HG02981 (cell line): ENCODE measurements around the gene PAPSS2.
"Not testable (repeated sequence)": the region's sequence is repeated elsewhere in the genome, so short reads cannot be mapped to it uniquely, and the experiment has no call there.

ENCODE experiments used
- ATAC-seq: cut with Tn5 transposase; IDR thresholded peaks from one replicate; pipeline ENCODE4 v1.9.1; 2021; ENCODE audit warnings: mild to moderate bottlenecking, moderate library complexity; ENCODE audit not compliant: unreplicated experiment

PAPSS2 gene

GRCh38 chr10:87702260-87702972, 42.7 kb downstream of the PAPSS2 start:
- ATAC-seq: no peak

GRCh38 chr10:87702973-87703294, 43.3 kb downstream of the PAPSS2 start:
- ATAC-seq: no peak

- no peak for ATAC-seq
Observed at GRCh38 chr10:87703771-87704170, 44.1 kb downstream of the PAPSS2 start.

- ATAC-seq: no peak
Observed at GRCh38 chr10:87705339-87705738, 45.7 kb downstream of the PAPSS2 start.

GRCh38 chr10:87706731-87707130, 47.1 kb downstream of the PAPSS2 start:
- no peak for ATAC-seq

GRCh38 chr10:87707254-87707653, 47.6 kb downstream of the PAPSS2 start:
- no peak for ATAC-seq

GRCh38 chr10:87712913-87713616, 53.4 kb downstream of the PAPSS2 start:
- ATAC-seq: no peak

- no peak for ATAC-seq
Observed at GRCh38 chr10:87713707-87714106, 54.0 kb downstream of the PAPSS2 start.

- no peak for ATAC-seq
Observed at GRCh38 chr10:87715552-87716347, 56.1 kb downstream of the PAPSS2 start.

- no peak for ATAC-seq
Observed at GRCh38 chr10:87716348-87716670, 56.6 kb downstream of the PAPSS2 start.

- ATAC-seq: no peak
Observed at GRCh38 chr10:87720665-87721064, 61.0 kb downstream of the PAPSS2 start.

GRCh38 chr10:87721781-87722180, 62.1 kb downstream of the PAPSS2 start:
- no peak for ATAC-seq

- ATAC-seq: no peak
Observed at GRCh38 chr10:87722716-87723115, 63.0 kb downstream of the PAPSS2 start.

GRCh38 chr10:87723500-87723899, 63.8 kb downstream of the PAPSS2 start:
- ATAC-seq: no peak

- no peak for ATAC-seq
Observed at GRCh38 chr10:87724789-87725188, 65.1 kb downstream of the PAPSS2 start.

- no peak for ATAC-seq
Observed at GRCh38 chr10:87729940-87730339, 70.3 kb downstream of the PAPSS2 start.

- ATAC-seq: no peak
Observed at GRCh38 chr10:87733081-87733480, 73.4 kb downstream of the PAPSS2 start.

- no peak for ATAC-seq
Observed at GRCh38 chr10:87734987-87735827, 75.5 kb downstream of the PAPSS2 start.

GRCh38 chr10:87738253-87738652, 78.6 kb downstream of the PAPSS2 start:
- ATAC-seq: not testable (repeated sequence)

GRCh38 chr10:87739703-87740102, 80.0 kb downstream of the PAPSS2 start:
- ATAC-seq: no peak

- no peak for ATAC-seq
Observed at GRCh38 chr10:87740254-87740655, 80.6 kb downstream of the PAPSS2 start.
